RWPE2 (cell line): ENCODE data around the gene NEUROD6.

Source experiments
- ATAC-seq: fragments of 200-7000 bp; cut with Tn5 transposase; 3 replicates; pipeline ENCODE4 v1.9.1; 2021; ENCODE audit warnings: low read depth
- DNase-seq: peaks from one replicate; pipeline ENCODE4 v3.0.0-alpha.2; 2020; ENCODE audit warnings: low spot score
- H3K27ac ChIP-seq: fragments of 450-650 bp; 2 replicates; pipeline ENCODE4 v1.5.1; 2017; ENCODE audit warnings: mild to moderate bottlenecking; ENCODE audit not compliant: poor library complexity, severe bottlenecking
- H3K27me3 ChIP-seq: fragments of 250-450 bp; sonication (Bioruptor Pico); 2 replicates; pipeline ENCODE4 v1.5.1; 2021; ENCODE audit warnings: mild to moderate bottlenecking, moderate library complexity; ENCODE audit not compliant: insufficient read depth, poor library complexity, severe bottlenecking
- H3K36me3 ChIP-seq: fragments of 250-450 bp; sonication (Bioruptor Pico); 2 replicates; pipeline ENCODE4 v1.5.1; 2020; ENCODE audit warnings: low read depth, mild to moderate bottlenecking, moderate library complexity
- H3K4me1 ChIP-seq: fragments of 250-450 bp; sonication (Bioruptor Pico); 2 replicates; pipeline ENCODE4 v1.5.1; 2021; ENCODE audit warnings: mild to moderate bottlenecking, moderate library complexity; ENCODE audit not compliant: insufficient read depth, poor library complexity, severe bottlenecking
- H3K4me3 ChIP-seq: fragments of 250-450 bp; sonication (Bioruptor Pico); 2 replicates; pipeline ENCODE4 v1.5.1; 2021; ENCODE audit warnings: mild to moderate bottlenecking, moderate library complexity; ENCODE audit not compliant: severe bottlenecking
- H3K9me3 ChIP-seq: fragments of 250-450 bp; sonication (Bioruptor Pico); 2 replicates; pipeline ENCODE4 v1.5.1; 2021; ENCODE audit warnings: mild to moderate bottlenecking, moderate library complexity; ENCODE audit not compliant: severe bottlenecking
- TF ChIP-seq, protein P1 (sequence below): fragments of 450-650 bp; IDR thresholded peaks from one replicate; pipeline ENCODE4 v1.5.1; 2017; ENCODE audit warnings: mild to moderate bottlenecking, moderate library complexity; ENCODE audit not compliant: poor library complexity, severe bottlenecking

NEUROD6 gene

DNA sequence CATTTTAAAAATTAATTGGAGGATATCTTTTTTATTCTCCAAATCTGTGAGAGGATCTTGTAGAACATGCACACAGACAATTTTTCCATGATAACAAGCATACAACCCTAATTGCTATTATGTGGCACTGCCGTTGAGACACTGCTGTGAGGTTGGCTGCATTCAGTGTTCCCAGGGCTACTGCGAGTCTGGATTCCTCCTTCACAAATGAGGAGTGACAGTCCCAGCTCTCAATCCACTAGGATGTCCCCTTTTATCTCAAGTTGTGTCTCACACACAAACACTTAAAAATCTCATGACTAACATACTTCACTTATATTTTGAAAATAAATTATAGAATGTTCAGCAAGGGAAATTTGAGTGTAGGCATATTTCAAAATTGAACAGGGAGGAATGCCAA lies 14.1 kb downstream of the NEUROD6 start:
- H3K27me3 ChIP-seq: peaks cover 3% of the 10 kb centered on the region
- TF ChIP-seq, protein P1, sequence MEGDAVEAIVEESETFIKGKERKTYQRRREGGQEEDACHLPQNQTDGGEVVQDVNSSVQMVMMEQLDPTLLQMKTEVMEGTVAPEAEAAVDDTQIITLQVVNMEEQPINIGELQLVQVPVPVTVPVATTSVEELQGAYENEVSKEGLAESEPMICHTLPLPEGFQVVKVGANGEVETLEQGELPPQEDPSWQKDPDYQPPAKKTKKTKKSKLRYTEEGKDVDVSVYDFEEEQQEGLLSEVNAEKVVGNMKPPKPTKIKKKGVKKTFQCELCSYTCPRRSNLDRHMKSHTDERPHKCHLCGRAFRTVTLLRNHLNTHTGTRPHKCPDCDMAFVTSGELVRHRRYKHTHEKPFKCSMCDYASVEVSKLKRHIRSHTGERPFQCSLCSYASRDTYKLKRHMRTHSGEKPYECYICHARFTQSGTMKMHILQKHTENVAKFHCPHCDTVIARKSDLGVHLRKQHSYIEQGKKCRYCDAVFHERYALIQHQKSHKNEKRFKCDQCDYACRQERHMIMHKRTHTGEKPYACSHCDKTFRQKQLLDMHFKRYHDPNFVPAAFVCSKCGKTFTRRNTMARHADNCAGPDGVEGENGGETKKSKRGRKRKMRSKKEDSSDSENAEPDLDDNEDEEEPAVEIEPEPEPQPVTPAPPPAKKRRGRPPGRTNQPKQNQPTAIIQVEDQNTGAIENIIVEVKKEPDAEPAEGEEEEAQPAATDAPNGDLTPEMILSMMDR: no peak
- H3K9me3 ChIP-seq: no peaks in the 10 kb centered on the region
- H3K36me3 ChIP-seq: no peaks in the 10 kb centered on the region
- no peak overlapping the region for H3K4me3 ChIP-seq
- H3K27ac ChIP-seq: no peak overlapping the region
- DNase-seq (no peak), ATAC-seq (no peak)
- no peaks in the 10 kb centered on the region for H3K4me1 ChIP-seq

DNA sequence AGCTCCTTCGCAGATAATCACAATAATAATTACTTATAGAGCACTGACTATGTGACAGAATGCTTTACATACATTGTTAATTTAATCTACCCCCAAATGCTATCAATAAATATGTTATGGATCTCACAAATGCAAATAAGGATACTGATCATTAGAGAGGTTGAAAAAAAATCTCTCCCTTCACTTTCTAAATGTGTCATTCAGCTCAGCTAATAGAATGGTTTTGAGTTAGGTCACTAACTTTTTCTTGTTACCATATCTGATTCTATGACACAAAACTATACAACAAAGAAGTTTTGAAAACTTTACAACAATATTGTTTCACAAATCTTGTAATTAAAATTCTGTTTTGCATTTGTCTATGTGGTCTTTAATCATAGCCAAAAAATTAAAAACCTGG lies 17.4 kb downstream of the NEUROD6 start:
- ATAC-seq (no peak), DNase-seq (no peak)
- H3K27ac ChIP-seq: no peak overlapping the region
- H3K27me3 ChIP-seq: peaks cover 3% of the 10 kb centered on the region
- H3K4me3 ChIP-seq: no peak overlapping the region
- TF ChIP-seq, protein P1: no peak
- no peaks in the 10 kb centered on the region for H3K4me1 ChIP-seq
- H3K36me3 ChIP-seq: no peaks in the 10 kb centered on the region
- no peaks in the 10 kb centered on the region for H3K9me3 ChIP-seq

DNA sequence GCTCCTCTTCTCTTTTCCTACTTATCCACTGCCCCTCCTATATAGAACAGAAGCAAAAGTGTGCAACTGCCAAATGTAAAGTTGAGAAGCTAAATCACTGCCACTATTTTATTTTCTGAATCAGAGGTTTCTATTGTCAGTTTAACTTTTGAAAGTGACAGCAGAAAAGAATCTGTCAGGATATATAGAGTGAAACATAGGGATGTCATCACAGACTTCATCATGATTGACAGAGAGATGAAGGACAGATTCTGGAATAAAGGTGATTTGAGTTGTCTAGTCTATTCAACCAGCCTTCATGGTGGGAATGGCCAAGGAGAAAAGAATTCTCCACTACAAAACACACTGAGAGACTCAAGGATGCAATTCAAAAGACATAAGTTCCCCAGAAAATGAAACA lies 19.9 kb downstream of the NEUROD6 start:
- no peaks in the 10 kb centered on the region for H3K36me3 ChIP-seq
- TF ChIP-seq, protein P1: no peak
- no peaks in the 10 kb centered on the region for H3K4me1 ChIP-seq
- no peaks in the 10 kb centered on the region for H3K9me3 ChIP-seq
- DNase-seq (no peak), ATAC-seq (no peak)
- no peak overlapping the region for H3K4me3 ChIP-seq
- peaks cover 3% of the 10 kb centered on the region for H3K27me3 ChIP-seq
- H3K27ac ChIP-seq: no peak overlapping the region

DNA sequence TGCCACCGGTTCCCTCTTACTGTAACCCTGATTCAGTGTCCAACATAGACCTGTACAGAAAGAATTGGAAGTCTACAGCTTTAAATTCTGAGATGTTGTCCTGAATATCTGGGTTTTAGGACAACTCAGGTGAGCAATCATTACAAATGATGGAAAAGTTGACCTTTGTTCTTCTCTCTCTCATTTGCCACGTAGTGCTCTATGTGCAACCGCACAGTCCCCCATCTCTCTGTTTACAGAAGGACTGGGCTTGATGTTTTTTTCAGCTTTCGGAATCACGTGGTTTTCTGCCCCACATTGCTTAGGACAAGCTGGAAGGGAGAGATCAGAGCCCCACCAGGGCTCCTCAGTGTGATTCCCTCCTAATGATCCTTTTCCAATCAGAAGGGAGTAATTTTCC lies 22.2 kb downstream of the NEUROD6 start:
- ATAC-seq (no peak), DNase-seq (no peak)
- Histone ChIP-seq H3K27me3 (peaks cover 5% of the 10 kb centered on the region), H3K4me1 (no peaks in the 10 kb centered on the region), H3K27ac (no peak overlapping the region), H3K9me3 (no peaks in the 10 kb centered on the region), H3K4me3 (no peak overlapping the region), H3K36me3 (no peaks in the 10 kb centered on the region)
- TF ChIP-seq, protein P1: no peak

DNA sequence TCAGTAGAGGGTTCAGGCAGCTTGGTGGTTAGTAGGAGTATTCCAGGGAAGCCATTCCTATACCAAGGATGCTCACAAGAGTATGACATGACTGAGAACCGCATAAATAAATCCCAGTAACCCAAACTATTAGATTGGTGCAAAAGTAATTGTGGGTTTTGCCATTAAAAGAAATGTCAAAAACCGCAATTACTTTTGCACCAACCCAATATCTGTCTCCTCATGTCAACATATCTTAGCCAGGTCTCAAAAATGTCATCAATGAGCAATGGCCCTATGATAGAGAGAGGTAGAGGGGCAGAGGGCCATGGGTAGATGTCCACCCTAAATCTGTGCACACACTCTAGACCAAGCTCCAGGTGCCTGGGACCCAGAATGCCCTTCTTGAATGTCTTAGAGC lies 23.6 kb downstream of the NEUROD6 start:
- TF ChIP-seq, protein P1: no peak
- Histone ChIP-seq H3K36me3 (no peaks in the 10 kb centered on the region), H3K27me3 (peaks cover 2% of the 10 kb centered on the region), H3K9me3 (no peaks in the 10 kb centered on the region), H3K4me3 (no peak overlapping the region), H3K27ac (no peak overlapping the region), H3K4me1 (no peaks in the 10 kb centered on the region)
- DNase-seq (no peak), ATAC-seq (no peak)
